ENCODE measurements around the gene CNBP.

DNA sequence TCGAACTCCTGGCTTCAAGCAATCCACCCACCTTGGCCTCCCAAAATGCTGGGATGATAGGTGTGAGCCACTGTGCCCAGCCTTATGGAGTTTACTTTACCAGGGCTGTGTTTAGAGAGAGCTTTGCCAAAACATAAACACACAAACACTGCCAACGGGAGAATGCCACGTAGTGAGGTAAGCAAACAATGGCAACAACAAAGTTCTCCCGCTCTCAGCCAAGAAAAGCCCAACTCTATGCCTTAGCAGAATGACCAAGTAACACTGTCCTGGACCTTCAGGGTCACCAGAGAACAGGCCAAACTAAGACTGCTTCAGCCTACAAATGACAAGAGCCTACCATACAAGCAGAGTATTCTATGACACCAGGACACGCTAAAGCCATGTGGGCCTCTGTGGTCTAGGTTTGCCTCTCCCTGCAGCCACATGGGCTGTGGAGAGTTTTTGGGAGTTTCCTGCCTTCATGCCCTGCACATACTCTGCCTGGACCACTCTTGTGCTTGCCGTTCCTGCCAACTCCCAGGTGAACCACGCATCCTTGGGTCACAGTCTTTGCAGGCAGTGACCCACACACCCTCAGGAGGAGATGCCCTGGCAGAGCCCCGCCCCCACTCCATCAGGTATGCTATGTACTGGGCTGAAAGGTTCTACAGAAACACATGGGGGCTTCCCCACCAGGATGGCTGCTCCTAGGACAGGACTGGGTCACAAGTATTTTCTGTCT lies 21.6 kb upstream of the CNBP start:
- TF ChIP-seq, protein P1, sequence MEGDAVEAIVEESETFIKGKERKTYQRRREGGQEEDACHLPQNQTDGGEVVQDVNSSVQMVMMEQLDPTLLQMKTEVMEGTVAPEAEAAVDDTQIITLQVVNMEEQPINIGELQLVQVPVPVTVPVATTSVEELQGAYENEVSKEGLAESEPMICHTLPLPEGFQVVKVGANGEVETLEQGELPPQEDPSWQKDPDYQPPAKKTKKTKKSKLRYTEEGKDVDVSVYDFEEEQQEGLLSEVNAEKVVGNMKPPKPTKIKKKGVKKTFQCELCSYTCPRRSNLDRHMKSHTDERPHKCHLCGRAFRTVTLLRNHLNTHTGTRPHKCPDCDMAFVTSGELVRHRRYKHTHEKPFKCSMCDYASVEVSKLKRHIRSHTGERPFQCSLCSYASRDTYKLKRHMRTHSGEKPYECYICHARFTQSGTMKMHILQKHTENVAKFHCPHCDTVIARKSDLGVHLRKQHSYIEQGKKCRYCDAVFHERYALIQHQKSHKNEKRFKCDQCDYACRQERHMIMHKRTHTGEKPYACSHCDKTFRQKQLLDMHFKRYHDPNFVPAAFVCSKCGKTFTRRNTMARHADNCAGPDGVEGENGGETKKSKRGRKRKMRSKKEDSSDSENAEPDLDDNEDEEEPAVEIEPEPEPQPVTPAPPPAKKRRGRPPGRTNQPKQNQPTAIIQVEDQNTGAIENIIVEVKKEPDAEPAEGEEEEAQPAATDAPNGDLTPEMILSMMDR (conservative IDR thresholded peaks at IDR 0.05; ENCODE audit: low read depth, low read length), result no peak
- no peak for TF ChIP-seq EZH2 (IDR thresholded peaks at IDR 0.05; ENCODE audit: borderline replicate concordance, low read depth, low read length, poor library complexity, severe bottlenecking)

Data from A673 (cell line).